Neural crest cell (in vitro differentiated cells): Measurements from ENCODE around the gene GREB1L. TPM values are rescaled to one million over a fixed set of nuclear protein-coding genes. Genes with fewer than 3 reads are reported as not detected.

ENCODE experiments used
- DNase-seq: peaks from one replicate; pipeline ENCODE4 v3.0.0; 2021; ENCODE audit warnings: low read depth, mixed read lengths, low spot score
- H3K27ac Mint-ChIP-seq: one replicate; pipeline ENCODE4 v1.8.0; 2021; ENCODE audit warnings: mild to moderate bottlenecking, mixed read lengths; ENCODE audit not compliant: unreplicated experiment
- H3K27me3 Mint-ChIP-seq: 2 replicates; pipeline ENCODE4 v1.8.0; 2021; ENCODE audit warnings: low read depth, mild to moderate bottlenecking, mixed read lengths
- H3K36me3 Mint-ChIP-seq: 2 replicates; pipeline ENCODE4 v1.8.0; 2021; ENCODE audit warnings: low read depth, mild to moderate bottlenecking, mixed read lengths
- H3K4me1 Mint-ChIP-seq: 2 replicates; pipeline ENCODE4 v1.8.0; 2021; ENCODE audit warnings: mixed read lengths
- H3K4me3 Mint-ChIP-seq: one replicate; pipeline ENCODE4 v1.8.0; 2021; ENCODE audit warnings: mild to moderate bottlenecking, mixed read lengths
- H3K9me3 Mint-ChIP-seq: 2 replicates; pipeline ENCODE4 v1.8.0; 2021; ENCODE audit warnings: mixed read lengths
- CTCF ChIP-seq: fragments of 200-600 bp; sonication (generic); conservative IDR thresholded peaks from 2 replicates; pipeline ENCODE4 v1.5.0; 2021; ENCODE audit warnings: antibody characterized with exemption, mild to moderate bottlenecking
- total RNA-seq: library from RNA; stranded (reverse); gene quantifications from 2 replicates; pipeline ENCODE4 v1.2.1, GENCODE V29; 2021

GREB1L gene
- total RNA-seq, 1 donor from 2014 or later, result 80.5 TPM

- Mint-ChIP-seq H3K36me3 (peaks cover 13% of the 10 kb centered on the region), H3K4me1 (no peaks in the 10 kb centered on the region), H3K27me3 (no peaks in the 10 kb centered on the region), H3K27ac (no peak overlapping the region), H3K9me3 (no peaks in the 10 kb centered on the region), H3K4me3 (no peak overlapping the region)
- TF ChIP-seq CTCF, result no peak
- DNase-seq, result no peak
Observed at GRCh38 chr18:21546423-21546822, 304.4 kb downstream of the GREB1L start.

DNA sequence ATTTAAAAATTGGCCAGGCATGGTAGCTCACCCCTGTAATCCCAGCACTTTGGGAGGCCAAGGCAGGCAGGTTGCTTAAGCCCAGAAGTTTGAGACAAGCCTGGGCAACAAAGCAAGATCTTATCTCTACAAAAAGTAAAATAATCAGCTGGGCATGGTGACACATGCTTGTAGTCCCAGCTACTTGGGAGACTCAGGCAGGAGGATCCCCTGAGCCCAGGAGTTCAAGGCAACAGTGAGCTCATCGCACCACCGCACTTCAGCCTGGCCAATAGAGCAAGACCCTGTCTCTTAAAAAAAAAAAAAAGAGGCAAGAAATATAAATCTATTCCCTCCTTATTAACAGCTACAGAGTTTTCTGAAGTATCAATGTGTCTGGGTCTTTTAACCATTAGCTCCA, 306.6 kb downstream of the GREB1L start:
- DNase-seq, result no peak
- H3K36me3 Mint-ChIP-seq, result peaks cover 11% of the 10 kb centered on the region
- H3K4me1 Mint-ChIP-seq, result no peaks in the 10 kb centered on the region
- TF ChIP-seq CTCF, result no peak
- H3K27ac Mint-ChIP-seq, result no peak overlapping the region
- H3K9me3 Mint-ChIP-seq, result no peaks in the 10 kb centered on the region
- no peak overlapping the region for H3K4me3 Mint-ChIP-seq
- H3K27me3 Mint-ChIP-seq, result no peaks in the 10 kb centered on the region

GRCh38 chr18:21550510-21550970, 308.5 kb downstream of the GREB1L start:
- TF ChIP-seq CTCF, result no peak
- Mint-ChIP-seq H3K4me1 (no peaks in the 10 kb centered on the region), H3K4me3 (no peak overlapping the region), H3K36me3 (peaks cover 10% of the 10 kb centered on the region), H3K27me3 (no peaks in the 10 kb centered on the region), H3K9me3 (no peaks in the 10 kb centered on the region), H3K27ac (no peak overlapping the region)
- no peak for DNase-seq

DNA sequence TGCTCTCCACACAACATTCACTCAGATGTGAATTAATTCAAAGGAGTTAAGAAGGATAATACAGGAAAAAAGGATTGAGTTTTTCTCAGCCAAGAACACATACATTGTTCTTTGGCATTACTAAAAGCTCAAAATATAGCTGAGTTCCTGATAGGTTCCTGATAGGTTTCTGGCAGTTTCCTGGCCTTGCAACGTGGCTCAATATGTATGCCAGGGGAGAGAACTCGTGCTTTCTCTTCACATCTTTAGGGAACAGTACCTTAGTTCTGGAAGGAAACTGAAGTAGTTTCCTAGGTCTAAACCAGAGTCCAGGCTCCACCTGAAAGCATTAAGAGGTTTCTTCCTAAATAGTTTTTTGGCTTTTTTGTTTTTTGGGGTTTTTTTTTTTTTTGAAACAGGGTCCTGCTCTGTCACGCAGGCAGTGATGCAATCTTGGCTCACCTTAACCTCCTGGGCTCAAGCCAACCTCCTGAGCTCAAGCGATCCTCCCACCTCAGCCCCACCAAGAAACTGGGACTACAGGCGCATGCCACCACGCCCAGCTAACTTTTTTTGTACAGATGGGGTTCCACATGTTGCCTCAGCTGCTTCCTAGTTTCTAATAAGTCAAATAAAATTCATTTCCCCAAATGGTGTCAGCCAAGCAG, 315.7 kb downstream of the GREB1L start:
- no peak overlapping the region for H3K4me3 Mint-ChIP-seq

GRCh38 chr18:21559195-21559594, 317.2 kb downstream of the GREB1L start:
- Mint-ChIP-seq H3K27ac (no peak overlapping the region), H3K9me3 (no peaks in the 10 kb centered on the region), H3K4me3 (no peak overlapping the region), H3K4me1 (no peaks in the 10 kb centered on the region), H3K27me3 (no peaks in the 10 kb centered on the region), H3K36me3 (peaks cover 4% of the 10 kb centered on the region)
- TF ChIP-seq CTCF, result no peak
- DNase-seq, result no peak

More for the DNA sequence above, 315.7 kb downstream of the GREB1L start:
- Mint-ChIP-seq H3K27me3 (no peaks in the 10 kb centered on the region), H3K27ac (no peak overlapping the region), H3K4me1 (no peaks in the 10 kb centered on the region), H3K36me3 (peaks cover 9% of the 10 kb centered on the region), H3K9me3 (no peaks in the 10 kb centered on the region)
- no peak for DNase-seq
- no peak for TF ChIP-seq CTCF
